Panc1 (cell line): ENCODE measurements around the gene CCDC183.

Experiments used
- CTCF ChIP-seq: fragments of 450-650 bp; IDR thresholded peaks from 2 replicates; pipeline ENCODE4 v1.5.1; 2017; ENCODE audit warnings: mild to moderate bottlenecking
- POLR2AphosphoS5 ChIP-seq: IDR thresholded peaks from 2 replicates; pipeline ENCODE4 v1.6.1; 2012; ENCODE audit warnings: mild to moderate bottlenecking, low read depth, low read length, moderate library complexity
- REST ChIP-seq, 2 experiments: IDR thresholded peaks; 2 replicates each; pipeline ENCODE4 v1.6.1; 2011 to 2012; ENCODE audit warnings: low read depth in 2 of 2, control low read depth in 1 of 2, low read length in 1 of 2, mild to moderate bottlenecking in 1 of 2, moderate library complexity in 1 of 2; ENCODE audit not compliant: insufficient read depth in 1 of 2
- SIN3A ChIP-seq: IDR thresholded peaks from 2 replicates; pipeline ENCODE4 v1.6.1; 2012; ENCODE audit warnings: low read depth, mild to moderate bottlenecking, low read length, moderate library complexity, borderline replicate concordance; ENCODE audit not compliant: insufficient read depth
- TCF7L2 ChIP-seq: IDR thresholded peaks from 2 replicates; pipeline ENCODE4 v1.6.1; 2011; ENCODE audit warnings: mild to moderate bottlenecking, low read depth, low read length, inconsistent platforms

GRCh38 chr9:136791516-136792276 is 4.4 kb upstream of the CCDC183 start:
- TF ChIP-seq CTCF (peak; percentile 98), REST (IDR thresholded peaks at IDR 0.05; ENCODE audit: insufficient read depth in 1 of 2, low read depth in 2 of 2, low read length in 1 of 2) (no peak), POLR2AphosphoS5 (no peak), TCF7L2 (no peak), SIN3A (no peak)
